Uterus (tissue), 2 donors: ENCODE data around the gene FH.

Experiments used
- POLR2A ChIP-seq, 2 donors: fragments of 450-650 bp; IDR thresholded peaks; one replicate each; pipeline ENCODE4 v1.6.1; 2016; ENCODE audit warnings: antibody characterized with exemption in 2 of 2, mild to moderate bottlenecking in 1 of 2, moderate library complexity in 1 of 2
- TF ChIP-seq, protein P1 (sequence below), 4 experiments: fragments of 200-600 bp in 2 of 4; fragments of 450-650 bp in 2 of 4; sonication (generic) in 2 of 4; IDR thresholded peaks; one replicate each; pipeline ENCODE4 v1.5.1; 2016 to 2019; ENCODE audit warnings: antibody characterized with exemption in 4 of 4, mild to moderate bottlenecking in 2 of 4, moderate library complexity in 1 of 4

DNA sequence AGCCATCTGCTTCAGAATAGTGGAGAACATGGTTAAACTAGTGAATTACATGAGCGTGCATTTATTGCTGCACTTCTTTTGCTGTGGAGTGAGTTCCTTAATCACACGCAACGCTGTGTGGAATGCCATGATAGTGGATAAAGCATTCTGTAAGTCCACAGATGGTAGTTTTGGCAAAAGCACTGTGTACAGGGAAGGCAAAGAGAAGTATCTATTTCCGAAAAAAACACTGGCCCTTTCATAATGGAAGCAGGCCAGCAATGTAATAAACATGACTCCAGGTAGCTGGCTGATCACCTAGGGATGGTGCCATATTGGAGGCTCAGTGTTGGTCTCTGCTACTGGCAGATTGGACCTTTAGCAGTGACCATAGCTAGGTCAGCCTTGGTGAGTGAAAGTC lies 67.6 kb downstream of the FH start:
- TF ChIP-seq, protein P1, sequence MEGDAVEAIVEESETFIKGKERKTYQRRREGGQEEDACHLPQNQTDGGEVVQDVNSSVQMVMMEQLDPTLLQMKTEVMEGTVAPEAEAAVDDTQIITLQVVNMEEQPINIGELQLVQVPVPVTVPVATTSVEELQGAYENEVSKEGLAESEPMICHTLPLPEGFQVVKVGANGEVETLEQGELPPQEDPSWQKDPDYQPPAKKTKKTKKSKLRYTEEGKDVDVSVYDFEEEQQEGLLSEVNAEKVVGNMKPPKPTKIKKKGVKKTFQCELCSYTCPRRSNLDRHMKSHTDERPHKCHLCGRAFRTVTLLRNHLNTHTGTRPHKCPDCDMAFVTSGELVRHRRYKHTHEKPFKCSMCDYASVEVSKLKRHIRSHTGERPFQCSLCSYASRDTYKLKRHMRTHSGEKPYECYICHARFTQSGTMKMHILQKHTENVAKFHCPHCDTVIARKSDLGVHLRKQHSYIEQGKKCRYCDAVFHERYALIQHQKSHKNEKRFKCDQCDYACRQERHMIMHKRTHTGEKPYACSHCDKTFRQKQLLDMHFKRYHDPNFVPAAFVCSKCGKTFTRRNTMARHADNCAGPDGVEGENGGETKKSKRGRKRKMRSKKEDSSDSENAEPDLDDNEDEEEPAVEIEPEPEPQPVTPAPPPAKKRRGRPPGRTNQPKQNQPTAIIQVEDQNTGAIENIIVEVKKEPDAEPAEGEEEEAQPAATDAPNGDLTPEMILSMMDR (IDR thresholded peaks at IDR 0.05), result no peak
- no peak for TF ChIP-seq POLR2A (IDR thresholded peaks at IDR 0.05)
